Mucosa of rectum (tissue), 2 donors: ENCODE measurements around the gene CFAP141.
"Not testable (repeated sequence)": the region's sequence is repeated elsewhere in the genome, so short reads cannot be mapped to it uniquely, and the experiment has no call there.

Experiments used
- H3K27ac ChIP-seq, 2 donors: one replicate each; pipeline ENCODE4 v1.7.0; 2013; ENCODE audit warnings: inconsistent platforms in 2 of 2, low read depth in 2 of 2, low read length in 2 of 2
- H3K27me3 ChIP-seq, 2 donors: one replicate each; pipeline ENCODE4 v1.7.0; 2013; ENCODE audit warnings: low read length in 2 of 2; ENCODE audit not compliant: control insufficient read depth in 2 of 2, insufficient read depth in 2 of 2
- H3K36me3 ChIP-seq, 2 donors: one replicate each; pipeline ENCODE4 v1.7.0; 2013; ENCODE audit warnings: low read length in 2 of 2; ENCODE audit not compliant: control insufficient read depth in 2 of 2, insufficient read depth in 2 of 2
- H3K4me1 ChIP-seq, 2 donors: one replicate each; pipeline ENCODE4 v1.7.0; 2013; ENCODE audit warnings: low read length in 2 of 2, mild to moderate bottlenecking in 1 of 2; ENCODE audit not compliant: control insufficient read depth in 2 of 2, insufficient read depth in 2 of 2
- H3K4me3 ChIP-seq, 2 donors: one replicate each; pipeline ENCODE4 v1.7.0; 2013; ENCODE audit warnings: low read length in 2 of 2
- H3K9ac ChIP-seq, 2 donors: one replicate each; pipeline ENCODE4 v1.7.0; 2013; ENCODE audit warnings: low read length in 2 of 2, low read depth in 1 of 2, mild to moderate bottlenecking in 1 of 2
- H3K9me3 ChIP-seq, 2 donors: one replicate each; pipeline ENCODE4 v1.7.0; 2013; ENCODE audit warnings: low read length in 2 of 2; ENCODE audit not compliant: control insufficient read depth in 2 of 2
- donor health status: healthy.
- donor health status: Normal muscosa, but diverticular disease.

The CFAP141 gene

GRCh38 chr1:154206196-154206595, at the start of gene CFAP141:
TSS of gene CFAP141 (minus strand) at chr1:154206333. CDS start at chr1:154206307, 26 bp downstream.
- no peak within 1 kb of the TSS for H3K4me3 ChIP-seq
- H3K27ac ChIP-seq, result no peak within 1 kb of the TSS
- H3K4me1 ChIP-seq, result no peaks in the 10 kb centered on the region
- H3K36me3 ChIP-seq, result peaks cover 31 to 34% of the 10 kb centered on the region in 2 donors
- no peaks in the 10 kb centered on the region for H3K9me3 ChIP-seq
- H3K9ac ChIP-seq, result no peak within 1 kb of the TSS
- no peaks in the 10 kb centered on the region for H3K27me3 ChIP-seq

- Histone ChIP-seq H3K9me3 (no peaks in the 10 kb centered on the region), H3K9ac (no peak overlapping the region), H3K4me1 (no peaks in the 10 kb centered on the region), H3K36me3 (peaks cover 81 to 89% of the 10 kb centered on the region in 2 donors), H3K27ac (no peak overlapping the region), H3K27me3 (no peaks in the 10 kb centered on the region), H3K4me3 (no peak overlapping the region)
Observed at GRCh38 chr1:154253671-154254070, 47.5 kb upstream of the CFAP141 start.

GRCh38 chr1:154241703-154242351, 35.7 kb upstream of the CFAP141 start:
- H3K9me3 ChIP-seq, result no peaks in the 10 kb centered on the region
- H3K9ac ChIP-seq, result no peak overlapping the region
- H3K27ac ChIP-seq, result no peak overlapping the region
- no peaks in the 10 kb centered on the region for H3K4me1 ChIP-seq
- no peaks in the 10 kb centered on the region for H3K27me3 ChIP-seq
- no peak overlapping the region for H3K4me3 ChIP-seq
- H3K36me3 ChIP-seq, result peaks cover 81 to 86% of the 10 kb centered on the region in 2 donors

GRCh38 chr1:154240294-154240833, 34.2 kb upstream of the CFAP141 start:
- H3K27me3 ChIP-seq, result no peaks in the 10 kb centered on the region
- no peaks in the 10 kb centered on the region for H3K9me3 ChIP-seq
- H3K4me1 ChIP-seq, result no peaks in the 10 kb centered on the region
- H3K9ac ChIP-seq, result no peak overlapping the region
- no peak overlapping the region for H3K4me3 ChIP-seq
- no peak overlapping the region for H3K27ac ChIP-seq
- H3K36me3 ChIP-seq, result peaks cover 82 to 89% of the 10 kb centered on the region in 2 donors

- Histone ChIP-seq H3K27ac (no peak overlapping the region), H3K4me1 (no peaks in the 10 kb centered on the region), H3K27me3 (no peaks in the 10 kb centered on the region), H3K9me3 (no peaks in the 10 kb centered on the region), H3K9ac (no peak overlapping the region), H3K36me3 (peaks cover 81 to 90% of the 10 kb centered on the region in 2 donors), H3K4me3 (no peak overlapping the region)
Observed at GRCh38 chr1:154239491-154239890, 33.4 kb upstream of the CFAP141 start.

- Histone ChIP-seq H3K27me3 (no peaks in the 10 kb centered on the region), H3K36me3 (peaks cover 72 to 86% of the 10 kb centered on the region in 2 donors), H3K4me1 (no peaks in the 10 kb centered on the region), H3K27ac (no peak overlapping the region), H3K4me3 (no peak overlapping the region), H3K9ac (no peak overlapping the region), H3K9me3 (no peaks in the 10 kb centered on the region)
Observed at GRCh38 chr1:154237880-154238506, 31.9 kb upstream of the CFAP141 start.

GRCh38 chr1:154237435-154237834, 31.3 kb upstream of the CFAP141 start:
- Histone ChIP-seq H3K4me3 (no peak overlapping the region), H3K9me3 (no peaks in the 10 kb centered on the region), H3K27me3 (no peaks in the 10 kb centered on the region), H3K36me3 (peaks cover 68 to 82% of the 10 kb centered on the region in 2 donors), H3K4me1 (no peaks in the 10 kb centered on the region), H3K27ac (no peak overlapping the region), H3K9ac (no peak overlapping the region)

- no peaks in the 10 kb centered on the region for H3K9me3 ChIP-seq
- no peak overlapping the region for H3K4me3 ChIP-seq
- H3K4me1 ChIP-seq, result no peaks in the 10 kb centered on the region
- peaks cover 62 to 79% of the 10 kb centered on the region in 2 donors for H3K36me3 ChIP-seq
- H3K27ac ChIP-seq, result no peak overlapping the region
- no peak overlapping the region for H3K9ac ChIP-seq
- no peaks in the 10 kb centered on the region for H3K27me3 ChIP-seq
Observed at GRCh38 chr1:154236855-154237254, 30.7 kb upstream of the CFAP141 start.

- H3K27me3 ChIP-seq, H3K4me1 ChIP-seq, H3K9ac ChIP-seq, H3K27ac ChIP-seq, H3K4me3 ChIP-seq, H3K9me3 ChIP-seq: not testable (repeated sequence)
- H3K36me3 ChIP-seq, result peaks cover 59 to 82% of the 10 kb centered on the region in 2 donors
Observed at GRCh38 chr1:154233127-154233526, 27.0 kb upstream of the CFAP141 start.

GRCh38 chr1:154231112-154231511, 25.0 kb upstream of the CFAP141 start:
- H3K9me3 ChIP-seq, result not testable (repeated sequence)
- H3K36me3 ChIP-seq, result peaks cover 49 to 72% of the 10 kb centered on the region in 2 donors

More at GRCh38 chr1:154231112-154231511, 25.0 kb upstream of the CFAP141 start:
- H3K9ac ChIP-seq, H3K27ac ChIP-seq, H3K4me3 ChIP-seq, H3K27me3 ChIP-seq, H3K4me1 ChIP-seq: not testable (repeated sequence)
